Activated CD8-positive, alpha-beta T cell treated with anti-CD3 and anti-CD28 coated beads for 36 hours (primary cell): Measurements from ENCODE around the gene CACNA1B. TPM values are rescaled to one million over a fixed set of nuclear protein-coding genes. Genes with fewer than 3 reads are reported as not detected.

Experiments
- ATAC-seq: fragments of 200-7000 bp; cut with Tn5 transposase; one replicate; pipeline ENCODE4 v1.10.0; 2021; ENCODE audit warnings: mild to moderate bottlenecking, moderate library complexity
- CTCF ChIA-PET: fragments of 350-600 bp; sonication (Branson Sonifier 250); formaldehyde crosslinking; loops from one replicate; lab custom pipeline; 2021; ENCODE audit warnings: antibody characterized with exemption; lab: Charles Lee
- POLR2A ChIA-PET: fragments of 350-600 bp; sonication (Branson Sonifier 250); formaldehyde crosslinking; loops from one replicate; lab custom pipeline; 2021; ENCODE audit warnings: antibody characterized with exemption; lab: Charles Lee
- DNase-seq: peaks from one replicate; pipeline ENCODE4 v3.0.0-alpha.2; 2020
- H3K27ac Mint-ChIP-seq: one replicate; pipeline ENCODE4 v1.8.0; 2021; ENCODE audit warnings: mild to moderate bottlenecking, mixed read lengths
- H3K27me3 Mint-ChIP-seq: one replicate; pipeline ENCODE4 v1.8.0; 2021; ENCODE audit warnings: mixed read lengths
- H3K36me3 Mint-ChIP-seq: one replicate; pipeline ENCODE4 v1.8.0; 2021; ENCODE audit warnings: low read depth, mixed read lengths
- H3K4me1 Mint-ChIP-seq: one replicate; pipeline ENCODE4 v1.8.0; 2021; ENCODE audit warnings: low read depth, mixed read lengths
- H3K4me3 Mint-ChIP-seq: one replicate; pipeline ENCODE4 v1.8.0; 2021; ENCODE audit warnings: mild to moderate bottlenecking, moderate library complexity, mixed read lengths
- H3K9me3 Mint-ChIP-seq: one replicate; pipeline ENCODE4 v1.8.0; 2021; ENCODE audit warnings: mixed read lengths
- intact Hi-C: fragments of 100-400 bp; cut with micrococcal nuclease; formaldehyde crosslinking; loops from one replicate; pipeline ENCODE4 v1.10.0; 2022
- total RNA-seq, 2 experiments: library from RNA; stranded (reverse); gene quantifications; one replicate each; pipeline ENCODE4 v1.2.3, GENCODE V29; 2021
- TF ChIP-seq, protein P1 (sequence below): fragments of 200-600 bp; IDR thresholded peaks from one replicate; pipeline ENCODE4 v1.8.0; 2022; ENCODE audit warnings: antibody characterized with exemption, mild to moderate bottlenecking

The CACNA1B gene
- total RNA-seq, 2 experiments from 2014 or later: not detected

GRCh38 chr9:138052322-138052615 lies 174.7 kb downstream of the CACNA1B start:
- Mint-ChIP-seq H3K27ac (no peak overlapping the region), H3K4me3 (no peak overlapping the region), H3K36me3 (no peaks in the 10 kb centered on the region), H3K4me1 (no peaks in the 10 kb centered on the region), H3K27me3 (peaks cover 6% of the 10 kb centered on the region), H3K9me3 (no peaks in the 10 kb centered on the region)
- intact Hi-C loops: no loop called here
- DNase-seq: no peak
- TF ChIP-seq, protein P1, sequence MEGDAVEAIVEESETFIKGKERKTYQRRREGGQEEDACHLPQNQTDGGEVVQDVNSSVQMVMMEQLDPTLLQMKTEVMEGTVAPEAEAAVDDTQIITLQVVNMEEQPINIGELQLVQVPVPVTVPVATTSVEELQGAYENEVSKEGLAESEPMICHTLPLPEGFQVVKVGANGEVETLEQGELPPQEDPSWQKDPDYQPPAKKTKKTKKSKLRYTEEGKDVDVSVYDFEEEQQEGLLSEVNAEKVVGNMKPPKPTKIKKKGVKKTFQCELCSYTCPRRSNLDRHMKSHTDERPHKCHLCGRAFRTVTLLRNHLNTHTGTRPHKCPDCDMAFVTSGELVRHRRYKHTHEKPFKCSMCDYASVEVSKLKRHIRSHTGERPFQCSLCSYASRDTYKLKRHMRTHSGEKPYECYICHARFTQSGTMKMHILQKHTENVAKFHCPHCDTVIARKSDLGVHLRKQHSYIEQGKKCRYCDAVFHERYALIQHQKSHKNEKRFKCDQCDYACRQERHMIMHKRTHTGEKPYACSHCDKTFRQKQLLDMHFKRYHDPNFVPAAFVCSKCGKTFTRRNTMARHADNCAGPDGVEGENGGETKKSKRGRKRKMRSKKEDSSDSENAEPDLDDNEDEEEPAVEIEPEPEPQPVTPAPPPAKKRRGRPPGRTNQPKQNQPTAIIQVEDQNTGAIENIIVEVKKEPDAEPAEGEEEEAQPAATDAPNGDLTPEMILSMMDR: no peak
- CTCF ChIA-PET: no interaction called here
- no peak for ATAC-seq
- POLR2A ChIA-PET: no interaction called here

GRCh38 chr9:138052635-138053320 lies 175.2 kb downstream of the CACNA1B start:
- Mint-ChIP-seq H3K27ac (no peak overlapping the region), H3K4me1 (no peaks in the 10 kb centered on the region), H3K36me3 (no peaks in the 10 kb centered on the region), H3K9me3 (no peaks in the 10 kb centered on the region), H3K27me3 (peaks cover 6% of the 10 kb centered on the region), H3K4me3 (no peak overlapping the region)
- TF ChIP-seq, protein P1: no peak
- POLR2A ChIA-PET: no interaction called here
- CTCF ChIA-PET: no interaction called here
- ATAC-seq (no peak), DNase-seq (no peak)
- intact Hi-C loops: no loop called here

DNA sequence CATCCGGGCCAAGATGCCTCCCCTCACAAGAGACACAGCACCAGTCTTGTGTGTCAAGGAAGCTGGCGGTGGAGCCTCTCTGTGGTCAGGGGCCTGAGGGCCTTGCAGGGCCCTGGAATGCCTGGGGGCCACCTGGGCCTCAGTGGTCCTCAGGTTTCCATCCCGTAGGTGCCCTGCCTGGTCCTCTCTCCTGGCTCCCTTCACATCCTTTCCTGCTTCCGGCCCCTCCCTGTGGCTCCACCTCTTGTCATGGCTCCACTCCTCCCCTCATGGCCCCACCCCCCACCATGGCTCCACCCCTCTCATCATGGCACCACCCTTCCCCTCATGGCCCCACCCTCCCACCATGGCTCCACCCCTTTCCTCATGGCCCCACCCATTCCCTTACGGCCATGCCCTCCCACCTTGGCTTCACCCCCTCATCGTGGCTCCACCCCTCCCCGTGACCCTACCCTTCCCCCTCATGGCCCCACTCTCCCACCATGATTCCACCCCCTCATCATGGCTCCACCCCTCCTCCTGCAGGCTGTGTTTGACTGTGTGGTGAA lies 175.8 kb downstream of the CACNA1B start:
- DNase-seq (peak; percentile 11), ATAC-seq (peak; percentile 76)
- Mint-ChIP-seq H3K4me1 (no peaks in the 10 kb centered on the region), H3K4me3 (no peak overlapping the region), H3K27ac (no peak overlapping the region), H3K9me3 (no peaks in the 10 kb centered on the region), H3K36me3 (no peaks in the 10 kb centered on the region), H3K27me3 (peaks cover 8% of the 10 kb centered on the region)
- intact Hi-C loops: no loop called here
- ChIA-PET POLR2A (no interaction called here), CTCF (no interaction called here)
- TF ChIP-seq, protein P1: no peak

DNA sequence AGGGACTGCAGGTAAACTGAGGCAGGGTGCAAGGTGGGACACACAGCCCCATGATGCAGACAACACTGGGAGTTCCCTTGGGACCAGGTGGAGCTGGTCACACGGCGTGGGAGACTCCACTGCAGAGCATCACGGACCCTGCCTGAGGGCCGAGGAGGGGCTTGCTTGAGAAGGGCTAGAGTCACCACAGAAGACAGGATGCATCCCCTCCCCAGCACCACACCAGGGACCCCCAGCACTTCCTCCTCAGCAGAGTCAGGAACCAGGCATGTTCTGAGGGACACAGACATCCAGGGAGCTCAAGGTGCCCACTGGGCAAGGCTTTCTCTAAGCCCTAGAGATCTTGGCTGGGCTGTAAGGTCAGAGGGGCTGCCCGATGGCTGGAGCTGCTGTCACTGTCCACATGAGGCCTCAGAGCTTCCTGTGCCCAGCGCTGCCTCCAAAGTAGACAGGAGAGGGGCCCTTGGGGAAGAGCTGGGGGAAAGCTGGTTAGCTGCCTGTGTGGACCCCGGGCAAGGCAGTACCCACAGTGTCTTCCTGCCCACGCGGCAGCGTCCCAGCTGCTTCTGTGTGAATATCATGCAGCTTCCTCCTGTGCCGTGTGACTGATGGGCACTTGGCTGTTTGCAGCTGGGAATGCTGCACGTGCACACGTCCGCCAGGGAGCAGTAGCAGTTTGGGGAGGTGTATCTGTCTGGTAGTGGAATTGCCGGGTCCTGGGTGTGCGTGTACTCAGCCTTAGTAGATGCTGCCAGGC lies 176.6 kb downstream of the CACNA1B start:
- Mint-ChIP-seq H3K4me3 (no peak overlapping the region), H3K27me3 (peaks cover 8% of the 10 kb centered on the region), H3K9me3 (no peaks in the 10 kb centered on the region), H3K36me3 (no peaks in the 10 kb centered on the region), H3K4me1 (no peaks in the 10 kb centered on the region), H3K27ac (no peak overlapping the region)
- intact Hi-C loops: no loop called here
- DNase-seq (no peak), ATAC-seq (no peak)
- POLR2A ChIA-PET: no interaction called here
- CTCF ChIA-PET: no interaction called here
- TF ChIP-seq, protein P1: no peak

- no peaks in the 10 kb centered on the region for H3K9me3 Mint-ChIP-seq
- no peaks in the 10 kb centered on the region for H3K4me1 Mint-ChIP-seq
- ChIA-PET POLR2A (no interaction called here), CTCF (no interaction called here)
- no peak overlapping the region for H3K27ac Mint-ChIP-seq
- ATAC-seq: no peak
- DNase-seq: no peak
- TF ChIP-seq, protein P1: no peak
- H3K36me3 Mint-ChIP-seq: no peaks in the 10 kb centered on the region
- H3K27me3 Mint-ChIP-seq: peaks cover 8% of the 10 kb centered on the region
- H3K4me3 Mint-ChIP-seq: no peak overlapping the region
- intact Hi-C loops: no loop called here
Measured at GRCh38 chr9:138057726-138058125, 180.1 kb downstream of the CACNA1B start.
